Caco-2 (cell line): ENCODE results near the gene CELF5. TPM values are rescaled to one million over a fixed set of nuclear protein-coding genes. Genes with fewer than 3 reads are reported as not detected.

Experiments
- BruUV-seq: library from RNA; stranded (reverse); fragments of 400-500 nt; replicated peaks from 2 replicates; lab custom pipeline; 2021; lab: Mats Ljungman, UMichigan
- CTCF ChIA-PET: fragments of 300-600 bp; sonication (Branson Sonifier 250); formaldehyde crosslinking; loops from one replicate; lab custom pipeline; 2022; ENCODE audit warnings: antibody characterized with exemption; lab: Charles Lee
- POLR2A ChIA-PET: fragments of 300-600 bp; sonication (Branson Sonifier 250); formaldehyde crosslinking; loops from one replicate; lab custom pipeline; 2022; ENCODE audit warnings: antibody characterized with exemption; lab: Charles Lee
- DNase-seq, 2 experiments: peaks; one replicate each; pipeline versions ENCODE4 v3.0.0 to v3.0.0-alpha.2; 2020 to 2022
- H3K27me3 ChIP-seq: replicated peaks from 2 replicates; pipeline ENCODE4 v1.6.0; 2011; ENCODE audit warnings: low read length; ENCODE audit not compliant: control insufficient read depth, insufficient read depth
- H3K36me3 ChIP-seq: 2 replicates; pipeline ENCODE4 v1.5.1; 2011; ENCODE audit warnings: low read length; ENCODE audit not compliant: control insufficient read depth, insufficient read depth
- H3K4me1 ChIP-seq: fragments of 250-450 bp; sonication (Bioruptor Pico); 2 replicates; pipeline ENCODE4 v1.5.1; 2020; ENCODE audit warnings: mild to moderate bottlenecking
- H3K4me3 ChIP-seq: 2 replicates; pipeline ENCODE4 v1.5.1; 2011; ENCODE audit warnings: low read depth, mild to moderate bottlenecking, control low read depth, low read length
- H3K9me3 ChIP-seq: fragments of 250-450 bp; sonication (Bioruptor Pico); 2 replicates; pipeline ENCODE4 v1.5.1; 2020; ENCODE audit warnings: mild to moderate bottlenecking, moderate library complexity
- H3K27ac Mint-ChIP-seq: one replicate; pipeline ENCODE4 v1.8.0; 2022; ENCODE audit warnings: mixed read lengths; ENCODE audit not compliant: unreplicated experiment
- H3K27me3 Mint-ChIP-seq: one replicate; pipeline ENCODE4 v1.8.0; 2022; ENCODE audit warnings: mixed read lengths; ENCODE audit not compliant: insufficient read depth, unreplicated experiment
- H3K36me3 Mint-ChIP-seq: one replicate; pipeline ENCODE4 v1.8.0; 2022; ENCODE audit warnings: mild to moderate bottlenecking, mixed read lengths; ENCODE audit not compliant: insufficient read depth, unreplicated experiment
- H3K4me1 Mint-ChIP-seq: one replicate; pipeline ENCODE4 v1.8.0; 2022; ENCODE audit warnings: low read depth, mixed read lengths; ENCODE audit not compliant: unreplicated experiment
- H3K4me3 Mint-ChIP-seq: one replicate; pipeline ENCODE4 v1.8.0; 2022; ENCODE audit warnings: mild to moderate bottlenecking, moderate library complexity, mixed read lengths; ENCODE audit not compliant: unreplicated experiment
- H3K9me3 Mint-ChIP-seq: one replicate; pipeline ENCODE4 v1.8.0; 2022; ENCODE audit warnings: mixed read lengths; ENCODE audit not compliant: unreplicated experiment
- CTCF ChIP-seq, 2 experiments: fragments of 200-600 bp in 1 of 2; IDR thresholded peaks; 1 replicate in 1 of 2; 2 replicates in 1 of 2; pipeline versions ENCODE4 v1.5.1 to v1.8.0; 2011 to 2022; ENCODE audit warnings: antibody characterized with exemption in 1 of 2, control low read depth in 1 of 2, inconsistent platforms in 1 of 2, low read depth in 1 of 2, low read length in 1 of 2, mild to moderate bottlenecking in 1 of 2, moderate library complexity in 1 of 2; ENCODE audit not compliant: insufficient read depth in 1 of 2, severe bottlenecking in 1 of 2, unreplicated experiment in 1 of 2
- intact Hi-C: fragments of 100-400 bp; cut with micrococcal nuclease; formaldehyde crosslinking; loops from one replicate; pipeline ENCODE4 v1.10.0; 2022; ENCODE audit not compliant: unreplicated experiment
- total RNA-seq: library from RNA; stranded (reverse); gene quantifications from 2 replicates; pipeline ENCODE4 v1.2.3, GENCODE V29; 2022

Gene CELF5
- total RNA-seq, 1 experiment from 2014 or later, result 0.07 TPM

DNA sequence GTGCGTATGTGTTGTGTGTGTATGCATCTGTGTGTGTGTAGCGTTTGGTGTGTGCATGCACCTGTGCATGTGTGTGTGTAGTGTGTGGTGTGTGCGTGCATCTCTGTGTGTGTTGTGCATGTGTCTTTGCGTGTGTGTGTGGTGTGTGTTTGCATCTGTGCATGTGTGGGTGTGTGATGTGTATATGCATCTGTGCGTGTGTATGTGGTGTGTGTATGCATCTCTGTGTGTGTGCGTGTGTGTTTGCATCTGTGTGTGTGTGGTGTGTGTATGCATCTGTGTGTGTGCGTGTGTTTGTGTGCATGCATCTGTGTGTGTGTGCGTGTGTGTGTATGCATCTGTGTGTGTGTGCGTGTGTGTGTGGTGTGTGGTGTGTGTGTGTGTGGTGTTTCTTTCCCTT is 20.6 kb downstream of the CELF5 start:
- TF ChIP-seq CTCF (IDR thresholded peaks at IDR 0.05; ENCODE audit: insufficient read depth in 1 of 2, low read depth in 1 of 2, low read length in 1 of 2, severe bottlenecking in 1 of 2, unreplicated experiment in 1 of 2), result no peak
- H3K27me3 Mint-ChIP-seq, result peaks cover 2% of the 10 kb centered on the region
- POLR2A ChIA-PET, result no interaction called here
- DNase-seq, result no peak
- no peaks in the 10 kb centered on the region for H3K9me3 ChIP-seq
- H3K4me1 Mint-ChIP-seq, result no peaks in the 10 kb centered on the region
- CTCF ChIA-PET, result no interaction called here
- BruUV-seq, result no TSS peak
- no peaks in the 10 kb centered on the region for H3K9me3 Mint-ChIP-seq
- H3K4me3 Mint-ChIP-seq, result no peak overlapping the region
- no peaks in the 10 kb centered on the region for H3K36me3 ChIP-seq
- H3K4me3 ChIP-seq, result no peak overlapping the region
- H3K4me1 ChIP-seq, result no peaks in the 10 kb centered on the region
- H3K27ac Mint-ChIP-seq, result no peak overlapping the region
- 0 out of 2 replicates have a peak, but pooled peaks cover 1% of the 10 kb centered on the region for H3K27me3 ChIP-seq
- no peaks in the 10 kb centered on the region for H3K36me3 Mint-ChIP-seq
- intact Hi-C loops, result no loop called here

DNA sequence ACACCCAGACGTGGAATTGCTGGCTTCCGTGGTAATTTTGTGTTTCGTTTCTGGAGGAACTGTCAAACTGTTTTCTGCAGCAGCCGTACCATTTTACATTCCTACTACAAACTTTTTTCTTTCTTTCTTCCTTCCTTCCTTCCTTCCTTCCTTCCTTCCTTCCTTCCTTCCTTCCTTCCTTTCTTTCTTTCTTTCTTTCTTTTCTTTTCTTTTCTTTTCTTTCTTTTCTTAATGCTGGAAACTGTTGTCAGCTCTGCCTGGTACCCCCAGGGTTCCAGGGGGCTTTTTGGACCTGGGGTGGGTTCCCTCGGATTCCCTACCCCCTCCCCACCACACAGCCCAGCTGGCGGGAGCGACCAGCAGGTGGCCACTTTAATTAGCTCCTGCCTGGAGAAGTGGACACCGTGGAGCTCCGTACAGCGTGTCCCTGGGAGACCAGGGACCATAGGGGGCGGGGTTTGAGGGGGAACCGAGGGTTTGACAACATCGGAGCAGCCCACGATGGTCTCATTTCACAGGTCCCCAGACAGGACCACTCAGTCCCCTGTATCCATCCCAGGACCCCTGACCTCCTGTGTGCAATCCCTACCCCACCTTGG is 24.4 kb downstream of the CELF5 start:
- POLR2A ChIA-PET, result no interaction called here
- peaks cover 2% of the 10 kb centered on the region for H3K27me3 Mint-ChIP-seq
- H3K4me3 ChIP-seq, result no peak overlapping the region

GRCh38 chr19:3249408-3249807 is 24.9 kb downstream of the CELF5 start:
- Histone ChIP-seq H3K9me3 (no peaks in the 10 kb centered on the region), H3K4me1 (no peaks in the 10 kb centered on the region), H3K27me3 (0 out of 2 replicates have a peak, but pooled peaks cover 1% of the 10 kb centered on the region), H3K36me3 (no peaks in the 10 kb centered on the region), H3K4me3 (no peak overlapping the region)
- Mint-ChIP-seq H3K4me1 (no peaks in the 10 kb centered on the region), H3K36me3 (no peaks in the 10 kb centered on the region), H3K27ac (no peak overlapping the region), H3K9me3 (peaks cover 5% of the 10 kb centered on the region), H3K27me3 (peaks cover 5% of the 10 kb centered on the region), H3K4me3 (no peak overlapping the region)
- peak; percentile 33 to 50 for DNase-seq
- intact Hi-C loops, result no loop called here
- POLR2A ChIA-PET, result no interaction called here
- no peak for TF ChIP-seq CTCF (IDR thresholded peaks at IDR 0.05; ENCODE audit: insufficient read depth in 1 of 2, low read depth in 1 of 2, low read length in 1 of 2, severe bottlenecking in 1 of 2, unreplicated experiment in 1 of 2)
- no TSS peak for BruUV-seq
- CTCF ChIA-PET, result interaction anchor here (0.6 kb wide), 1 partner anchor 56 kb away, joined by 5 read pairs; no protein-coding TSS in a partner anchor

More for the DNA sequence above, 24.4 kb downstream of the CELF5 start:
- BruUV-seq, result no TSS peak
- Mint-ChIP-seq H3K27ac (no peak overlapping the region), H3K4me1 (no peaks in the 10 kb centered on the region), H3K36me3 (no peaks in the 10 kb centered on the region), H3K4me3 (no peak overlapping the region), H3K9me3 (no peaks in the 10 kb centered on the region)
- CTCF ChIA-PET, result interaction anchor here (0.6 kb wide), 1 partner anchor 57 kb away, joined by 5 read pairs; no protein-coding TSS in a partner anchor
- H3K36me3 ChIP-seq, result no peaks in the 10 kb centered on the region
- H3K9me3 ChIP-seq, result no peaks in the 10 kb centered on the region
- intact Hi-C loops, result no loop called here
- 0 out of 2 replicates have a peak, but pooled peaks cover 1% of the 10 kb centered on the region for H3K27me3 ChIP-seq
- no peak for DNase-seq
- no peaks in the 10 kb centered on the region for H3K4me1 ChIP-seq
- peak in 1 of 2 experiments; percentile 8 for TF ChIP-seq CTCF (IDR thresholded peaks at IDR 0.05; ENCODE audit: insufficient read depth in 1 of 2, low read depth in 1 of 2, low read length in 1 of 2, severe bottlenecking in 1 of 2, unreplicated experiment in 1 of 2)
